ENCODE data around the gene SOCS6.

The SOCS6 gene

DNA sequence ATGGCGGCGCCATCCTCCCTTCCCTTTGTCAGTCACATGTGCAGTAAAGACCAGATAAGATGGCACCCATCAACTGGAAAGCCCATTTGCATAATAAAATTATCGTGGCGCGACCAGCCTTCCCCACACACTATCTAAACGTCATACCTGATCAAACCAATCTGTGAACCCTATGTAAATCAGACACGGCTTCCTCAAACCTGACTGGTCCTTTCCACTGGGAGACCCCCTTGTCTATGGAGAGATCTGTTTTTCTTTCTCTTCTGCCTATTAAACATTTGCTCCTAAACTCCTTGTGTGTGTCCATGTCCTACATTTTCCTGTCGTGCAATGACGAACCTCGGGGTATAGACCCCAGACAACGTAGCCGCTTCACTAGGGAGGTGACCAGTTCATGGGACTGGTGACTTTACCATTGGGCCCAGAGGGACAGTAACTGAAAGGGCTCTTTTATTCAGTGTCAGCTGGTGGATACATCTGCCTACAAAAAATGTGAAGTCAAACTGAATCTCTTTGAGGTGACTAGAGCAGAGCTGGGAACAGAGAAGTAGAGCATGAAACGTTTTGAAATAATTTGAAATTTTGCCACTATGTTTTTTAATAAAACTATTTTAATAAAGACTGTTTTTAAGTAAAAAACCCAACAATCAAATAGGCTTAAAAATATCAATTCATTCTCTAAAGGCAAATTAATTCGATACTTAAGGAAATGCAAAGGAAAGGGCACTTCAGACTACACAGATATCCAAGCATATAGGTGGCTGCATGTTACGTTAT lies 87.5 kb downstream of the SOCS6 start:
- TF ChIP-seq CEBPB (IDR thresholded peaks at IDR 0.05) (no peak), EGR1 (IDR thresholded peaks at IDR 0.05) (no peak), TAF1 (IDR thresholded peaks at IDR 0.05; ENCODE audit: low read depth) (no peak), ZBTB7A (IDR thresholded peaks at IDR 0.05; ENCODE audit: low read depth) (no peak), TEAD4 (IDR thresholded peaks at IDR 0.05) (no peak), TCF12 (IDR thresholded peaks at IDR 0.05; ENCODE audit: low read depth) (no peak), CREB1 (IDR thresholded peaks at IDR 0.05; ENCODE audit: low read depth) (no peak), NFIC (IDR thresholded peaks at IDR 0.05) (no peak)
- TF ChIP-seq, protein P1, sequence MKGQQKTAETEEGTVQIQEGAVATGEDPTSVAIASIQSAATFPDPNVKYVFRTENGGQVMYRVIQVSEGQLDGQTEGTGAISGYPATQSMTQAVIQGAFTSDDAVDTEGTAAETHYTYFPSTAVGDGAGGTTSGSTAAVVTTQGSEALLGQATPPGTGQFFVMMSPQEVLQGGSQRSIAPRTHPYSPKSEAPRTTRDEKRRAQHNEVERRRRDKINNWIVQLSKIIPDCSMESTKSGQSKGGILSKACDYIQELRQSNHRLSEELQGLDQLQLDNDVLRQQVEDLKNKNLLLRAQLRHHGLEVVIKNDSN (IDR thresholded peaks at IDR 0.05) = no peak
- TF ChIP-seq, protein P2, sequence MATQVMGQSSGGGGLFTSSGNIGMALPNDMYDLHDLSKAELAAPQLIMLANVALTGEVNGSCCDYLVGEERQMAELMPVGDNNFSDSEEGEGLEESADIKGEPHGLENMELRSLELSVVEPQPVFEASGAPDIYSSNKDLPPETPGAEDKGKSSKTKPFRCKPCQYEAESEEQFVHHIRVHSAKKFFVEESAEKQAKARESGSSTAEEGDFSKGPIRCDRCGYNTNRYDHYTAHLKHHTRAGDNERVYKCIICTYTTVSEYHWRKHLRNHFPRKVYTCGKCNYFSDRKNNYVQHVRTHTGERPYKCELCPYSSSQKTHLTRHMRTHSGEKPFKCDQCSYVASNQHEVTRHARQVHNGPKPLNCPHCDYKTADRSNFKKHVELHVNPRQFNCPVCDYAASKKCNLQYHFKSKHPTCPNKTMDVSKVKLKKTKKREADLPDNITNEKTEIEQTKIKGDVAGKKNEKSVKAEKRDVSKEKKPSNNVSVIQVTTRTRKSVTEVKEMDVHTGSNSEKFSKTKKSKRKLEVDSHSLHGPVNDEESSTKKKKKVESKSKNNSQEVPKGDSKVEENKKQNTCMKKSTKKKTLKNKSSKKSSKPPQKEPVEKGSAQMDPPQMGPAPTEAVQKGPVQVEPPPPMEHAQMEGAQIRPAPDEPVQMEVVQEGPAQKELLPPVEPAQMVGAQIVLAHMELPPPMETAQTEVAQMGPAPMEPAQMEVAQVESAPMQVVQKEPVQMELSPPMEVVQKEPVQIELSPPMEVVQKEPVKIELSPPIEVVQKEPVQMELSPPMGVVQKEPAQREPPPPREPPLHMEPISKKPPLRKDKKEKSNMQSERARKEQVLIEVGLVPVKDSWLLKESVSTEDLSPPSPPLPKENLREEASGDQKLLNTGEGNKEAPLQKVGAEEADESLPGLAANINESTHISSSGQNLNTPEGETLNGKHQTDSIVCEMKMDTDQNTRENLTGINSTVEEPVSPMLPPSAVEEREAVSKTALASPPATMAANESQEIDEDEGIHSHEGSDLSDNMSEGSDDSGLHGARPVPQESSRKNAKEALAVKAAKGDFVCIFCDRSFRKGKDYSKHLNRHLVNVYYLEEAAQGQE (IDR thresholded peaks at IDR 0.05; ENCODE audit: low read depth) = no peak

DNA sequence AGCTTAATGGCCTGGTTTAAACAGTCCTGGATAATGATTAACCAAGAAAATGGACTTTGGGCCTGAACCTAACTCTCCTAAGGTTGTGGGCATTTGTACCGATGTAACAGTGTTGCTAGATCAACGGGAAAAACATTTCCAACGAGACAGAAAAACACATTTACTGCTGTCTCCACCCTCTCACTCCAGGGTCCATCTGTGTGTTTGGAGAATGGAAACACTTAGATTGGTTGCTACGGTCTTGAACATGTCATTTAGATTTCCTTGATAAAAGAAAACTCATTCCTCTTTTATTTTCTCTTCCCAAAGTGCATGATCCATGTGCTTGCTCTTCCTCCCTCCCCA lies 88.0 kb downstream of the SOCS6 start:
- TF ChIP-seq EP300 (IDR thresholded peaks at IDR 0.05; ENCODE audit: borderline replicate concordance) = no peak
- TF ChIP-seq ZBTB7A (IDR thresholded peaks at IDR 0.05; ENCODE audit: low read depth) = no peak
- no peak for TF ChIP-seq EGR1 (IDR thresholded peaks at IDR 0.05)
- no peak for TF ChIP-seq CEBPB (IDR thresholded peaks at IDR 0.05)
- no peak for TF ChIP-seq NFIC (IDR thresholded peaks at IDR 0.05)
- TF ChIP-seq TAF1 (IDR thresholded peaks at IDR 0.05; ENCODE audit: low read depth) = no peak
- TF ChIP-seq, protein P2 (IDR thresholded peaks at IDR 0.05; ENCODE audit: low read depth) = no peak
- no peak for TF ChIP-seq FOXM1 (IDR thresholded peaks at IDR 0.05; ENCODE audit: borderline replicate concordance, low read depth)
- TF ChIP-seq, protein P3, sequence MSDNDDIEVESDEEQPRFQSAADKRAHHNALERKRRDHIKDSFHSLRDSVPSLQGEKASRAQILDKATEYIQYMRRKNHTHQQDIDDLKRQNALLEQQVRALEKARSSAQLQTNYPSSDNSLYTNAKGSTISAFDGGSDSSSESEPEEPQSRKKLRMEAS (IDR thresholded peaks at IDR 0.05) = no peak
- TF ChIP-seq, protein P1 (IDR thresholded peaks at IDR 0.05) = no peak
- no peak for TF ChIP-seq TCF12 (IDR thresholded peaks at IDR 0.05; ENCODE audit: low read depth)
- TF ChIP-seq CREB1 (IDR thresholded peaks at IDR 0.05; ENCODE audit: low read depth) = no peak
- no peak for TF ChIP-seq TEAD4 (IDR thresholded peaks at IDR 0.05)
- no peak for TF ChIP-seq RAD21 (IDR thresholded peaks at IDR 0.05; ENCODE audit: low read depth)
- TF ChIP-seq YY1 (IDR thresholded peaks at IDR 0.05; ENCODE audit: low read depth) = no peak

DNA sequence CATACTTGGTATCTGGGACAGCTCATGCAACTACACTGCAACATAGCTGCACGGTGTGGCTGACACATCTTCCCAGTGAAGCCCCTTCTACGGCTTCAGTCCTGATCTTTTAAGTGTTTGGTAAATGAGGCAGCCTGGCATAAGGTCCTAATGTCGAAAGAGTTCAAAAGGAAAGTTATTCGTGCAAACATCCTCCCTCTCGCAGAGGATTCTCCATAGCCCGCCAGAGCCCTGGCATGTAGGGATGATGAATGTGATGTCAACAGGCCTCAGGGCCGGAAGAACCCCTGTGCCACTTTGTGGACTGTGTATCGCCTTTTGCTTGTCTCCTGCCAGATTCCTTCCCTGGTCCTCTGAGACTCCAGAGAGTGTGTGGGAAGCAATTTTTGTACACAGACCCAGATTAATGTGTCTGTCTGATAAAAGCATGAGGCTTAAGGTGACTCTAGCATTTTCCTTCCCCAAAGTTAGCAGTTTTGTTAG lies 88.5 kb downstream of the SOCS6 start:
- TF ChIP-seq, protein P3 (IDR thresholded peaks at IDR 0.05) = no peak
- TF ChIP-seq TEAD4 (IDR thresholded peaks at IDR 0.05) = no peak
- TF ChIP-seq YY1 (IDR thresholded peaks at IDR 0.05; ENCODE audit: low read depth) = no peak
- no peak for TF ChIP-seq FOXM1 (IDR thresholded peaks at IDR 0.05; ENCODE audit: borderline replicate concordance, low read depth)
- TF ChIP-seq, protein P1 (IDR thresholded peaks at IDR 0.05) = no peak
- no peak for TF ChIP-seq RAD21 (IDR thresholded peaks at IDR 0.05; ENCODE audit: low read depth)
- no peak for TF ChIP-seq CREB1 (IDR thresholded peaks at IDR 0.05; ENCODE audit: low read depth)
- no peak for TF ChIP-seq CEBPB (IDR thresholded peaks at IDR 0.05)
- no peak for TF ChIP-seq NFIC (IDR thresholded peaks at IDR 0.05)
- TF ChIP-seq TAF1 (IDR thresholded peaks at IDR 0.05; ENCODE audit: low read depth) = no peak
- TF ChIP-seq ZBTB7A (IDR thresholded peaks at IDR 0.05; ENCODE audit: low read depth) = no peak
- no peak for TF ChIP-seq EGR1 (IDR thresholded peaks at IDR 0.05)
- no peak for TF ChIP-seq EP300 (IDR thresholded peaks at IDR 0.05; ENCODE audit: borderline replicate concordance)
- TF ChIP-seq, protein P2 (IDR thresholded peaks at IDR 0.05; ENCODE audit: low read depth) = no peak

Data from Ishikawa (cell line).